ENCODE results near the gene RBM6.

DNA sequence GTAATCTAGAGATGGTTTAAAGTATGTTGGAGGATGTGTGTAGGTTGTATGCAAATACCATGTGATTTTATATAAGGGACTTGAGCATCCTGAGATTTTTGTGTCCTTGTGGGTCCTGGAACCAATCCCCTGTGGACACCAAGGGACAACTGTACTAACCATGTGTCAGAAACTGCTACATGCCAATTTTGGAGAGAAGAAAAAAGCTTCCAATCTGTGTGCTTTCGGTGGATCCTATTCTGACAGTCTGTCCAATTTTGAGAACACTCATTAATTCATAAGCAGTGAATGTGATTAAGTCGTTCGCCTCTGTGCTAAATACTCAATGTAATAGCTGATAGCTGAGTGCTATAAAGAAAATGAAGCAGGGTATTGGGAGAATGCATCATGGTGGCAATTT, 61.6 kb downstream of the RBM6 start:
- TF ChIP-seq, protein P1, sequence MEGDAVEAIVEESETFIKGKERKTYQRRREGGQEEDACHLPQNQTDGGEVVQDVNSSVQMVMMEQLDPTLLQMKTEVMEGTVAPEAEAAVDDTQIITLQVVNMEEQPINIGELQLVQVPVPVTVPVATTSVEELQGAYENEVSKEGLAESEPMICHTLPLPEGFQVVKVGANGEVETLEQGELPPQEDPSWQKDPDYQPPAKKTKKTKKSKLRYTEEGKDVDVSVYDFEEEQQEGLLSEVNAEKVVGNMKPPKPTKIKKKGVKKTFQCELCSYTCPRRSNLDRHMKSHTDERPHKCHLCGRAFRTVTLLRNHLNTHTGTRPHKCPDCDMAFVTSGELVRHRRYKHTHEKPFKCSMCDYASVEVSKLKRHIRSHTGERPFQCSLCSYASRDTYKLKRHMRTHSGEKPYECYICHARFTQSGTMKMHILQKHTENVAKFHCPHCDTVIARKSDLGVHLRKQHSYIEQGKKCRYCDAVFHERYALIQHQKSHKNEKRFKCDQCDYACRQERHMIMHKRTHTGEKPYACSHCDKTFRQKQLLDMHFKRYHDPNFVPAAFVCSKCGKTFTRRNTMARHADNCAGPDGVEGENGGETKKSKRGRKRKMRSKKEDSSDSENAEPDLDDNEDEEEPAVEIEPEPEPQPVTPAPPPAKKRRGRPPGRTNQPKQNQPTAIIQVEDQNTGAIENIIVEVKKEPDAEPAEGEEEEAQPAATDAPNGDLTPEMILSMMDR (IDR thresholded peaks at IDR 0.05) = no peak
- no peak for TF ChIP-seq POLR2A (IDR thresholded peaks at IDR 0.05)

Data from heart left ventricle (tissue), 13 donors.